K562 (cell line): ENCODE measurements around the gene TRRAP. TPM values are rescaled to one million over a fixed set of nuclear protein-coding genes. Genes with fewer than 3 reads are reported as not detected.

Source experiments
- ATAC-seq: fragments of 200-7000 bp; cut with Tn5 transposase; 3 replicates; pipeline ENCODE4 v1.9.1; 2020; ENCODE audit warnings: moderate library complexity
- BruUV-seq: library from RNA; stranded (reverse); fragments of 400-500 nt; replicated peaks from 2 replicates; lab custom pipeline; 2021; lab: Mats Ljungman, UMichigan
- CTCF ChIA-PET: fragments of 300-600 bp; formaldehyde crosslinking; extraction: SDS; loops from one replicate; lab custom pipeline; 2021; ENCODE audit warnings: low intra/inter-chr PET ratio; lab: Yijun Ruan, JAX
- POLR2A ChIA-PET: fragments of 300-600, 350-650 bp; sonication (Branson Sonifier 250); formaldehyde crosslinking; extraction: SDS; loops from one replicate; lab custom pipeline; 2021; ENCODE audit warnings: antibody characterized with exemption, inconsistent platforms; lab: Yijun Ruan, JAX
- DNase-seq, 4 experiments: peaks; one replicate each; pipeline versions ENCODE4 v3.0.0 to v3.0.0-alpha.2; 2011 to 2018; ENCODE audit warnings: low spot score in 3 of 4, mixed read lengths in 3 of 4; ENCODE audit errors: extremely low read depth in 1 of 4
- FAIRE-seq: peaks from 2 replicates; lab custom pipeline; 2011; peaks lifted over from hg19 to GRCh38; lab: Jason Lieb, UNC
- H2AFZ ChIP-seq: 2 replicates; pipeline ENCODE4 v1.6.0; 2011; ENCODE audit warnings: low read depth, low read length, control low read depth, inconsistent platforms
- H3K27ac ChIP-seq: fragments of 200-600 bp; 3 replicates; pipeline ENCODE4 v1.8.0; 2011; ENCODE audit warnings: low read depth, mild to moderate bottlenecking, control low read depth, inconsistent platforms, low read length, moderate library complexity, mixed read lengths; ENCODE audit errors: extremely low read depth
- H3K27me3 ChIP-seq, 2 experiments: fragments of 300-600 bp in 1 of 2; 2 replicates in 1 of 2; 3 replicates in 1 of 2; pipeline versions ENCODE4 v1.6.0 to v1.8.0; 2011; ENCODE audit warnings: inconsistent platforms in 2 of 2, low read length in 2 of 2, mild to moderate bottlenecking in 1 of 2, mixed read lengths in 1 of 2, moderate library complexity in 1 of 2; ENCODE audit not compliant: control insufficient read depth in 2 of 2, insufficient read depth in 2 of 2
- H3K36me3 ChIP-seq: fragments of 300-600 bp; 3 replicates; pipeline ENCODE4 v1.8.0; 2011; ENCODE audit warnings: mild to moderate bottlenecking, low read length, inconsistent platforms; ENCODE audit not compliant: control insufficient read depth, insufficient read depth
- H3K4me1 ChIP-seq, 2 experiments: fragments of 200-600 bp in 1 of 2; replicated peaks in 1 of 2; 2 replicates in 1 of 2; 3 replicates in 1 of 2; pipeline versions ENCODE4 v1.5.1 to v1.8.0; 2011; ENCODE audit warnings: inconsistent platforms in 2 of 2, low read length in 2 of 2, mild to moderate bottlenecking in 1 of 2, mixed read lengths in 1 of 2, moderate library complexity in 1 of 2; ENCODE audit not compliant: control insufficient read depth in 2 of 2, insufficient read depth in 2 of 2
- H3K4me2 ChIP-seq: 2 replicates; pipeline ENCODE4 v1.6.1; 2011; ENCODE audit warnings: low read length, control low read depth, inconsistent platforms, mixed read lengths; ENCODE audit not compliant: insufficient read depth
- H3K4me3 ChIP-seq: fragments of 200-600 bp; sonication (generic), shearing (Covaris generic); 2 replicates; pipeline ENCODE4 v1.5.1; 2016; ENCODE audit warnings: control low read depth, inconsistent platforms
- H3K79me2 ChIP-seq: fragments of 200-600 bp; 3 replicates; pipeline ENCODE4 v1.8.0; 2011; ENCODE audit warnings: low read length, inconsistent platforms; ENCODE audit not compliant: control insufficient read depth, insufficient read depth
- H3K9ac ChIP-seq, 2 experiments: 2 replicates each; pipeline versions ENCODE4 v1.6.0 to v1.6.1; 2011; ENCODE audit warnings: low read depth in 2 of 2, low read length in 2 of 2, control low read depth in 1 of 2, inconsistent platforms in 1 of 2, mild to moderate bottlenecking in 1 of 2, mixed read lengths in 1 of 2; ENCODE audit not compliant: insufficient read depth in 1 of 2
- H3K9me1 ChIP-seq: one replicate; pipeline ENCODE4 v1.6.0; 2011; ENCODE audit warnings: inconsistent platforms, mild to moderate bottlenecking, low read length, moderate library complexity; ENCODE audit not compliant: control insufficient read depth, insufficient read depth
- H3K9me3 ChIP-seq: replicated peaks from 2 replicates; pipeline ENCODE4 v1.5.1; 2011; ENCODE audit warnings: low read depth, low read length, inconsistent platforms; ENCODE audit not compliant: control insufficient read depth, insufficient read depth
- H4K20me1 ChIP-seq: replicated peaks from 2 replicates; pipeline ENCODE4 v1.6.1; 2011; ENCODE audit warnings: low read length, inconsistent platforms, mixed read lengths; ENCODE audit not compliant: control insufficient read depth, insufficient read depth
- ELF4 ChIP-seq: fragments of 450-650 bp; formaldehyde crosslinking; IDR thresholded peaks from 2 replicates; pipeline ENCODE4 v1.4.0; 2022; ENCODE audit warnings: missing genetic modification characterization
- HBP1 ChIP-seq: fragments of 450-650 bp; formaldehyde crosslinking; IDR thresholded peaks from 2 replicates; pipeline ENCODE4 v1.4.0; 2022; ENCODE audit warnings: missing genetic modification characterization
- HDAC1 ChIP-seq, 2 experiments: fragments of 450-650 bp; IDR thresholded peaks; 2 replicates each; pipeline ENCODE4 v1.6.1; 2016 to 2017; ENCODE audit warnings: inconsistent platforms in 1 of 2, mild to moderate bottlenecking in 1 of 2, moderate library complexity in 1 of 2
- HEY1 ChIP-seq: fragments of 250-450 bp; sonication (Bioruptor Pico); IDR thresholded peaks from 2 replicates; pipeline ENCODE4 v1.5.0; 2020; ENCODE audit warnings: mild to moderate bottlenecking, moderate library complexity, borderline replicate concordance
- MTA1 ChIP-seq: fragments of 450-650 bp; IDR thresholded peaks from 2 replicates; pipeline ENCODE4 v1.6.1; 2017; ENCODE audit warnings: borderline replicate concordance
- SAFB ChIP-seq: fragments of 200-400 bp; formaldehyde crosslinking; IDR thresholded peaks from 2 replicates; pipeline ENCODE4 v1.6.1; 2017; ENCODE audit warnings: low read depth, low read length, borderline replicate concordance
- TCF3 ChIP-seq: sonication (generic); formaldehyde crosslinking; IDR thresholded peaks from 2 replicates; pipeline ENCODE4 v1.4.0; 2020; ENCODE audit warnings: mild to moderate bottlenecking, missing genetic modification reagents
- THRB ChIP-seq: fragments of 450-650 bp; formaldehyde crosslinking; conservative IDR thresholded peaks from 2 replicates; pipeline ENCODE4 v1.4.0; 2022; ENCODE audit warnings: mild to moderate bottlenecking, missing genetic modification characterization
- ZC3H11A ChIP-seq: IDR thresholded peaks from 2 replicates; pipeline ENCODE4 v1.6.1; 2012; ENCODE audit warnings: low read depth, low read length, improper control_type of control experiment
- WGBS: fragments of 100-300 bp; shearing (Covaris generic); methylation state at CpG from one replicate; pipeline ENCODE4 v1.1.6; 2016; ENCODE audit warnings: low coverage, mixed read lengths; ENCODE audit not compliant: insufficient coverage; ENCODE audit errors: missing lambda C conversion rate; 5-methylcytosine and 5-hydroxymethylcytosine counted together
- in situ Hi-C: fragments of 300-500 bp; cut with MboI; formaldehyde crosslinking; loops from 4 replicates; pipeline ENCODE4 v1.15.0; 2018; ENCODE audit warnings: inconsistent platforms, mixed read lengths
- intact Hi-C: fragments of 100-400 bp; cut with micrococcal nuclease; formaldehyde crosslinking; loops from 2 replicates; pipeline ENCODE4 v1.14.2; 2022
- polyA plus RNA-seq, 8 experiments: library from polyadenylated mRNA; depleted of rRNA in 4 of 8; stranded (reverse) in 5 of 8; unstranded in 3 of 8; fragments of >200 nt; fragmentation: Nextera tagmentation in 2 of 8; fragmentation: Illumina TruSeq in 1 of 8; extraction: Ambion mirVana in 2 of 8; extraction: Trizol in 1 of 8; gene quantifications; 2 replicates each; pipeline versions ENCODE4 v1.2.1 to v1.2.3, GENCODE V29; 2011 to 2014; ENCODE audit warnings: inconsistent platforms in 1 of 8, missing spikeins in 1 of 8
- total RNA-seq, 7 experiments: library from RNA; depleted of rRNA in 6 of 7; stranded (reverse); fragments of >200 nt in 6 of 7; fragmentation: Illumina TruSeq in 2 of 7; extraction: Trizol in 2 of 7; gene quantifications; 2 replicates each; pipeline versions ENCODE4 v1.2.1 to v1.2.3, GENCODE V29; 2011 to 2021; ENCODE audit warnings: low replicate concordance in 1 of 7
- TF ChIP-seq, protein P1 (sequence below): IDR thresholded peaks from 2 replicates; pipeline ENCODE4 v1.6.1; 2016; ENCODE audit warnings: missing genetic modification characterization, missing compliant biosample characterization

The TRRAP gene
- total and polyA plus RNA-seq, 9 of the 15 experiments (the other 6 are each of a cell fraction or from before 2014, with no cell fraction given) = 1.3 to 47.2 (median 9.7) TPM

GRCh38 chr7:98863601-98864000 lies 14.7 kb upstream of the TRRAP start:
- FAIRE-seq (no peak), DNase-seq (no peak), ATAC-seq (no peak)
- in situ Hi-C loops = no loop called here
- 0% methylated on average over 2 of the region's 2 CpGs for WGBS
- Histone ChIP-seq H4K20me1 (no peaks in the 10 kb centered on the region), H3K27me3 (peaks cover 30 to 59% of the 10 kb centered on the region in 2 experiments; a peak in 4 of 5 replicates), H2AFZ (no peak overlapping the region), H3K4me1 (no peaks in the 10 kb centered on the region), H3K4me3 (no peak overlapping the region), H3K4me2 (no peak overlapping the region), H3K27ac (no peak overlapping the region)
- CTCF ChIA-PET = no interaction called here
- intact Hi-C loops = no loop called here
- no TSS peak for BruUV-seq
- POLR2A ChIA-PET = no interaction called here
- no peak for TF ChIP-seq ZC3H11A
- TF ChIP-seq SAFB = no peak
- peak; percentile 64; the same call in 1 of the 2 replicates for TF ChIP-seq HBP1 (CRISPR knock-in tag)
- no peak for TF ChIP-seq TCF3 (CRISPR knock-in tag)
- 0 out of 2 replicates have a peak, but pooled peaks have one; percentile 18 for TF ChIP-seq ELF4 (CRISPR knock-in tag)
- TF ChIP-seq THRB = 0 out of 2 replicates have a peak, but pooled peaks have one; percentile 75
- TF ChIP-seq, protein P1, sequence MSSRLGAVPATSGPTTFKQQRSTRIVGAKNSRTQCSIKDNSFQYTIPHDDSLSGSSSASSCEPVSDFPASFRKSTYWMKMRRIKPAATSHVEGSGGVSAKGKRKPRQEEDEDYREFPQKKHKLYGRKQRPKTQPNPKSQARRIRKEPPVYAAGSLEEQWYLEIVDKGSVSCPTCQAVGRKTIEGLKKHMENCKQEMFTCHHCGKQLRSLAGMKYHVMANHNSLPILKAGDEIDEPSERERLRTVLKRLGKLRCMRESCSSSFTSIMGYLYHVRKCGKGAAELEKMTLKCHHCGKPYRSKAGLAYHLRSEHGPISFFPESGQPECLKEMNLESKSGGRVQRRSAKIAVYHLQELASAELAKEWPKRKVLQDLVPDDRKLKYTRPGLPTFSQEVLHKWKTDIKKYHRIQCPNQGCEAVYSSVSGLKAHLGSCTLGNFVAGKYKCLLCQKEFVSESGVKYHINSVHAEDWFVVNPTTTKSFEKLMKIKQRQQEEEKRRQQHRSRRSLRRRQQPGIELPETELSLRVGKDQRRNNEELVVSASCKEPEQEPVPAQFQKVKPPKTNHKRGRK (tag) = peak; percentile 95
- TF ChIP-seq MTA1 = 0 out of 2 replicates have a peak, but pooled peaks have one; percentile 21
- TF ChIP-seq HEY1 (CRISPR knock-in tag) = no peak
- 0 out of 4 replicates have a peak, but pooled peaks of 1 of the 2 experiments have one; percentile 11 for TF ChIP-seq HDAC1 (IDR thresholded peaks at IDR 0.05)
- TF ChIP-seq, all 486 proteins: peak for 6
- Histone ChIP-seq H3K36me3 (no peaks in the 10 kb centered on the region), H3K79me2 (no peaks in the 10 kb centered on the region), H3K9me3 (no peaks in the 10 kb centered on the region), H3K9ac (no peak overlapping the region), H3K9me1 (no peaks in the 10 kb centered on the region)
